H9 (cell line): Measurements from ENCODE around the gene AZI2. TPM values are rescaled to one million over a fixed set of nuclear protein-coding genes. Genes with fewer than 3 reads are reported as not detected.

Source experiments
- DNase-seq: peaks from one replicate; pipeline ENCODE4 v3.0.0-alpha.2; 2017
- H2AFZ ChIP-seq: one replicate; pipeline ENCODE4 v1.6.1; 2013; ENCODE audit warnings: mild to moderate bottlenecking, low read length, control low read depth, moderate library complexity
- H2AK5ac ChIP-seq: 2 replicates; pipeline ENCODE4 v1.6.1; 2013; ENCODE audit warnings: low read length, control low read depth, mixed read lengths; ENCODE audit not compliant: insufficient read length
- H2BK120ac ChIP-seq: one replicate; pipeline ENCODE4 v1.6.1; 2013; ENCODE audit warnings: low read depth, mild to moderate bottlenecking, low read length, control low read depth, inconsistent platforms; ENCODE audit not compliant: poor library complexity, severe bottlenecking
- H2BK12ac ChIP-seq: 2 replicates; pipeline ENCODE4 v1.6.1; 2013; ENCODE audit warnings: low read length, control low read depth, mixed read lengths, low read depth; ENCODE audit not compliant: insufficient read length
- H2BK15ac ChIP-seq: 2 replicates; pipeline ENCODE4 v1.6.1; 2013; ENCODE audit warnings: low read depth, low read length, control low read depth
- H2BK20ac ChIP-seq: one replicate; pipeline ENCODE4 v1.6.1; 2013; ENCODE audit warnings: low read depth, mild to moderate bottlenecking, low read length, control low read depth, inconsistent platforms; ENCODE audit not compliant: poor library complexity, severe bottlenecking
- H2BK5ac ChIP-seq: 2 replicates; pipeline ENCODE4 v1.6.1; 2013; ENCODE audit warnings: low read length, control low read depth, mixed read lengths; ENCODE audit not compliant: insufficient read length
- H3K14ac ChIP-seq: 2 replicates; pipeline ENCODE4 v1.6.1; 2013; ENCODE audit warnings: low read length, control low read depth; ENCODE audit not compliant: insufficient read depth
- H3K18ac ChIP-seq: 2 replicates; pipeline ENCODE4 v1.6.1; 2013; ENCODE audit warnings: low read depth, mild to moderate bottlenecking, mixed read lengths, low read length, control low read depth; ENCODE audit not compliant: insufficient read length
- H3K23ac ChIP-seq: 2 replicates; pipeline ENCODE4 v1.6.1; 2013; ENCODE audit warnings: low read length, control low read depth, mixed read lengths, low read depth; ENCODE audit not compliant: insufficient read length
- H3K23me2 ChIP-seq: 2 replicates; pipeline ENCODE4 v1.6.1; 2013; ENCODE audit warnings: low read depth, mild to moderate bottlenecking, mixed read lengths, low read length, control low read depth; ENCODE audit not compliant: insufficient read length, poor library complexity, severe bottlenecking
- H3K27ac ChIP-seq: 2 replicates; pipeline ENCODE4 v1.5.1; 2013; ENCODE audit warnings: low read length, control low read depth, mixed read lengths, low read depth; ENCODE audit not compliant: insufficient read length
- H3K27me3 ChIP-seq: 2 replicates; pipeline ENCODE4 v1.6.1; 2013; ENCODE audit warnings: low read length, control low read depth, inconsistent platforms; ENCODE audit not compliant: insufficient read depth
- H3K4ac ChIP-seq: 2 replicates; pipeline ENCODE4 v1.6.1; 2013; ENCODE audit warnings: low read depth, mild to moderate bottlenecking, control low read depth, inconsistent platforms, low read length, moderate library complexity
- H3K4me1 ChIP-seq: 2 replicates; pipeline ENCODE4 v1.6.1; 2013; ENCODE audit warnings: low read length, control low read depth, inconsistent platforms; ENCODE audit not compliant: insufficient read depth
- H3K4me2 ChIP-seq: 2 replicates; pipeline ENCODE4 v1.6.1; 2013; ENCODE audit warnings: low read length, control low read depth, mixed read lengths; ENCODE audit not compliant: insufficient read length, insufficient read depth
- H3K56ac ChIP-seq: 2 replicates; pipeline ENCODE4 v1.6.1; 2013; ENCODE audit warnings: low read depth, mild to moderate bottlenecking, mixed read lengths, low read length, control low read depth; ENCODE audit not compliant: insufficient read length
- H3K79me1 ChIP-seq: 2 replicates; pipeline ENCODE4 v1.6.1; 2013; ENCODE audit warnings: low read depth, mild to moderate bottlenecking, moderate library complexity, low read length, control low read depth, inconsistent platforms; ENCODE audit not compliant: insufficient read depth, poor library complexity, severe bottlenecking
- H3K79me2 ChIP-seq: 2 replicates; pipeline ENCODE4 v1.6.1; 2013; ENCODE audit warnings: low read length, control low read depth, inconsistent platforms; ENCODE audit not compliant: insufficient read depth
- H3K9ac ChIP-seq: 2 replicates; pipeline ENCODE4 v1.6.1; 2013; ENCODE audit warnings: low read length, control low read depth, mixed read lengths; ENCODE audit not compliant: insufficient read length; ENCODE audit errors: extremely low read depth
- H3K9me3 ChIP-seq: one replicate; pipeline ENCODE4 v1.6.1; 2013; ENCODE audit warnings: low read depth, low read length, inconsistent platforms; ENCODE audit not compliant: control insufficient read depth
- H3T11ph ChIP-seq: one replicate; pipeline ENCODE4 v1.6.1; 2013; ENCODE audit warnings: mild to moderate bottlenecking, low read length, control low read depth, inconsistent platforms
- H4K20me1 ChIP-seq: one replicate; pipeline ENCODE4 v1.6.1; 2013; ENCODE audit not compliant: control insufficient read depth, insufficient read length, insufficient read depth
- H4K5ac ChIP-seq: 2 replicates; pipeline ENCODE4 v1.6.1; 2013; ENCODE audit warnings: low read depth, mild to moderate bottlenecking, mixed read lengths, low read length, control low read depth; ENCODE audit not compliant: insufficient read length
- H4K8ac ChIP-seq: replicated peaks from 2 replicates; pipeline ENCODE4 v1.6.1; 2013; ENCODE audit warnings: low read length, control low read depth, mixed read lengths, low read depth; ENCODE audit not compliant: insufficient read length
- H4K91ac ChIP-seq: 2 replicates; pipeline ENCODE4 v1.6.1; 2013; ENCODE audit warnings: low read depth, mild to moderate bottlenecking, moderate library complexity, mixed read lengths, low read length, control low read depth; ENCODE audit not compliant: insufficient read length
- H3K27ac Mint-ChIP-seq, 3 experiments: 2 replicates in 2 of 3; 3 replicates in 1 of 3; pipeline ENCODE4 v1.8.0; 2020 to 2021; ENCODE audit warnings: mixed read lengths in 3 of 3, mild to moderate bottlenecking in 1 of 3, moderate library complexity in 1 of 3
- H3K27me3 Mint-ChIP-seq: 2 replicates; pipeline ENCODE4 v1.8.0; 2021; ENCODE audit warnings: low read depth, mild to moderate bottlenecking, moderate library complexity, mixed read lengths
- H3K36me3 Mint-ChIP-seq, 3 experiments: 2 replicates in 2 of 3; 3 replicates in 1 of 3; pipeline ENCODE4 v1.8.0; 2020 to 2021; ENCODE audit warnings: low read depth in 3 of 3, mixed read lengths in 3 of 3; ENCODE audit not compliant: insufficient read depth in 1 of 3
- H3K4me1 Mint-ChIP-seq, 2 experiments: 2 replicates each; pipeline ENCODE4 v1.8.0; 2020; ENCODE audit warnings: mixed read lengths in 2 of 2
- H3K4me3 Mint-ChIP-seq, 2 experiments: 2 replicates in 1 of 2; 3 replicates in 1 of 2; pipeline ENCODE4 v1.8.0; 2020 to 2021; ENCODE audit warnings: mild to moderate bottlenecking in 2 of 2, mixed read lengths in 2 of 2, moderate library complexity in 1 of 2
- H3K9me3 Mint-ChIP-seq, 2 experiments: 2 replicates in 1 of 2; 3 replicates in 1 of 2; pipeline ENCODE4 v1.8.0; 2020; ENCODE audit warnings: mild to moderate bottlenecking in 2 of 2, mixed read lengths in 2 of 2, moderate library complexity in 1 of 2
- WGBS: extraction: QIAGEN DNeasy Blood & Tissue Kit; methylation state at CpG from one replicate; pipeline ENCODE4 v1.1.7; 2013; ENCODE audit warnings: missing lambda C conversion rate, low lambda C conversion rate, mixed read lengths; ENCODE audit not compliant: insufficient read length; ENCODE audit errors: extremely low coverage; 5-methylcytosine and 5-hydroxymethylcytosine counted together
- total RNA-seq: library from RNA; stranded (reverse); gene quantifications from 2 replicates; pipeline ENCODE4 v1.2.1, GENCODE V29; 2021
- TF ChIP-seq, protein P1 (sequence below): fragments of 200-600 bp; sonication (generic); conservative IDR thresholded peaks from 3 replicates; pipeline ENCODE4 v1.8.0; 2021; ENCODE audit warnings: antibody characterized with exemption, mild to moderate bottlenecking

Gene AZI2
- total RNA-seq, 1 experiment from 2014 or later = 36.7 TPM

DNA sequence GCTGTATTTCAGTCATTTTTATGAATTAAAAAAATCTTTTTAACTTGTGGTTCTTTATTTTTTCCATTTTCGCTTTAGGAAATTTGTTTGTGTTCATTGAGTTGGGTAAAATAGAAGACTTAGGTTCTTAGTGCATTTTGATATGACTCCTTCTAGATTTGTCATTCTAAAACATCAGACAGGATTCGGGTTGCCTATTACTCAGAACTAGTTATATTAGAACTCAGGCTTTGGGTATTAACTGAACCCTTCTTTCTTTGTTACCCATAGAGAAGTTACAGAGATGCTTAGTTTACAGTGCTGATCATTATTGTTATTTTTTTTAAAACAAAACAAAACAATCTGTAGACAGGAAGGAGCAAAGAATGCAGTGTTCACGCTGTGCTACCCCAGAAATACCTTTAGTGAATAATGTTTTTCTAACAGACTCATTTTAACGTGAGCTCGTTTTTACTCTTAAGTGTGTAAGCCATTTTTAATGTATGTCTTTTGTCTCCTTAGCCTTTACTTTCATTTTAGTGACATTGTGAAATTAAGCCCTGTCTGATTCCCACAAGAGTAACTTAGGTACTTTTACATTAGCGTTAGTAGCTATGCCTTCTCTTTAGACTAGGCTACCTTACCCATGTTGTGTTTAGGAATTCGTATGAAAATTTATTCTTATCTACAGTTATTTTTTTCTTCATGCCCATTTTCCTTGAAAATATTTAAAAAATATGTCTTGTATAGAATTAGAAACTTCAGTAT lies 53.8 kb downstream of the AZI2 start:
- Histone ChIP-seq H2BK12ac (no peak overlapping the region), H4K20me1 (no peaks in the 10 kb centered on the region), H3K23me2 (no peaks in the 10 kb centered on the region), H3K27ac (no peak overlapping the region), H3K9ac (no peak overlapping the region), H2BK20ac (no peak overlapping the region), H3K18ac (no peak overlapping the region), H3T11ph (no peak overlapping the region), H4K5ac (no peak overlapping the region), H3K27me3 (no peaks in the 10 kb centered on the region), H2BK5ac (no peak overlapping the region), H4K91ac (no peak overlapping the region), H3K4me1 (no peaks in the 10 kb centered on the region), H2BK15ac (no peak overlapping the region), H3K79me1 (no peaks in the 10 kb centered on the region), H3K14ac (no peak overlapping the region), H3K79me2 (no peaks in the 10 kb centered on the region), H2AFZ (no peak overlapping the region), H3K9me3 (peaks cover 6% of the 10 kb centered on the region), H3K4ac (no peak overlapping the region), H3K23ac (no peak overlapping the region), H2AK5ac (no peak overlapping the region), H3K56ac (no peak overlapping the region), H3K4me2 (no peak overlapping the region), H2BK120ac (no peak overlapping the region), H4K8ac (no peak overlapping the region)
- Mint-ChIP-seq H3K27ac (no peak overlapping the region), H3K4me3 (no peak overlapping the region), H3K4me1 (peaks cover 7 to 9% of the 10 kb centered on the region in 2 experiments), H3K27me3 (no peaks in the 10 kb centered on the region), H3K9me3 (peaks cover 2 to 3% of the 10 kb centered on the region in 2 experiments; a peak in 2 of 5 replicates), H3K36me3 (peaks cover 9 to 16% (median 10%) of the 10 kb centered on the region in 3 experiments)
- DNase-seq = no peak
- TF ChIP-seq, protein P1, sequence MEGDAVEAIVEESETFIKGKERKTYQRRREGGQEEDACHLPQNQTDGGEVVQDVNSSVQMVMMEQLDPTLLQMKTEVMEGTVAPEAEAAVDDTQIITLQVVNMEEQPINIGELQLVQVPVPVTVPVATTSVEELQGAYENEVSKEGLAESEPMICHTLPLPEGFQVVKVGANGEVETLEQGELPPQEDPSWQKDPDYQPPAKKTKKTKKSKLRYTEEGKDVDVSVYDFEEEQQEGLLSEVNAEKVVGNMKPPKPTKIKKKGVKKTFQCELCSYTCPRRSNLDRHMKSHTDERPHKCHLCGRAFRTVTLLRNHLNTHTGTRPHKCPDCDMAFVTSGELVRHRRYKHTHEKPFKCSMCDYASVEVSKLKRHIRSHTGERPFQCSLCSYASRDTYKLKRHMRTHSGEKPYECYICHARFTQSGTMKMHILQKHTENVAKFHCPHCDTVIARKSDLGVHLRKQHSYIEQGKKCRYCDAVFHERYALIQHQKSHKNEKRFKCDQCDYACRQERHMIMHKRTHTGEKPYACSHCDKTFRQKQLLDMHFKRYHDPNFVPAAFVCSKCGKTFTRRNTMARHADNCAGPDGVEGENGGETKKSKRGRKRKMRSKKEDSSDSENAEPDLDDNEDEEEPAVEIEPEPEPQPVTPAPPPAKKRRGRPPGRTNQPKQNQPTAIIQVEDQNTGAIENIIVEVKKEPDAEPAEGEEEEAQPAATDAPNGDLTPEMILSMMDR = no peak
- no CpG with 5 or more reads among the region's 7 CpGs for WGBS
